ENCODE results near the gene FGF11. TPM values are rescaled to one million over a fixed set of nuclear protein-coding genes. Genes with fewer than 3 reads are reported as not detected.

Gene FGF11
- total and polyA plus RNA-seq, 2 of the 4 experiments (the other 2 are of a cell fraction), result 0.18 to 1.1 TPM

DNA sequence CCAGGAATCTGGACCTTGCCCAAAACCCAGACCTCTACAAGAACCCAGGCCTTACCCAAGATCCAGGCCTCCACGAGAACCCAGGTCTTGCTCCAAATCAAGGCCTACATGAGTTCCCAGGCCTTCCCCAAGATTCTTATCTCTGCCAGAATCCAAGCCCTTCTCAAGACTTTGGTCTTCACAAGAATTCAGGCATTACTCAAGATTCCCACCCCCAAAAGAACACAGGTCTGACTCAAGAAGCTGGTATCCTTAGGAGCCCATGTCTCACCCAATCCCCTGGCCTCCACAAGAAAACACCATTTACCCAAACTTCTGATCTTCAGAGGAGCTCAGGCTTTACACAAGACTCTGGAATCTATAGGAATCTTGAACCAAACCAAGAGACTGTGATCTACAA, 8.1 kb upstream of the FGF11 start:
- Histone ChIP-seq H2BK15ac (ENCODE audit: low read depth, low read length) (no peak overlapping the region), H3K79me1 (ENCODE audit: low read depth in 1 of 2, low read length in 2 of 2) (no peaks in the 10 kb centered on the region; a peak in 1 of 4 replicates), H2AK9ac (replicated peaks; ENCODE audit: low read depth, low read length, poor library complexity) (no peak overlapping the region), H4K5ac (ENCODE audit: low read depth, low read length) (no peak overlapping the region), H2AK5ac (ENCODE audit: low read depth, low read length) (no peak overlapping the region), H3K23ac (ENCODE audit: low read depth, low read length) (no peak overlapping the region), H4K8ac (ENCODE audit: low read depth in 2 of 2, low read length in 2 of 2) (no peak overlapping the region), H3K4me3 (ENCODE audit: insufficient read depth, low read depth, low read length) (no peak overlapping the region), H4K91ac (ENCODE audit: insufficient read depth, low read depth, low read length) (no peak overlapping the region), H3K4me1 (ENCODE audit: control insufficient read depth, insufficient read depth, low read length) (no peaks in the 10 kb centered on the region), H3K9me1 (ENCODE audit: insufficient read depth, low read length) (no peaks in the 10 kb centered on the region), H3K4ac (ENCODE audit: low read depth, low read length) (no peak overlapping the region), H3K9me3 (ENCODE audit: control insufficient read depth, insufficient read depth, low read length) (no peaks in the 10 kb centered on the region), H3K27ac (ENCODE audit: insufficient read depth, low read length) (no peak overlapping the region), H3K4me2 (ENCODE audit: low read depth, low read length) (no peak overlapping the region), H2BK120ac (ENCODE audit: low read depth, low read length) (no peak overlapping the region), H4K20me1 (ENCODE audit: insufficient read depth, low read length) (no peaks in the 10 kb centered on the region; the same call in 1 of the 2 replicates), H2BK20ac (ENCODE audit: low read depth, low read length) (no peak overlapping the region), H3K56ac (ENCODE audit: extremely low read depth, insufficient read depth, low read length) (no peak overlapping the region), H3K9ac (ENCODE audit: low read depth, low read length) (no peak overlapping the region), H3K36me3 (ENCODE audit: control insufficient read depth, insufficient read depth, low read length) (no peaks in the 10 kb centered on the region), H2BK5ac (ENCODE audit: low read depth, low read length, poor library complexity, severe bottlenecking) (no peak overlapping the region), H3K18ac (ENCODE audit: low read depth, low read length) (no peak overlapping the region), H3K14ac (replicated peaks; ENCODE audit: low read depth, low read length) (no peak overlapping the region), H3K27me3 (ENCODE audit: control insufficient read depth, insufficient read depth, low read length) (no peaks in the 10 kb centered on the region; the same call in 1 of the 2 replicates), H2AFZ (replicated peaks; ENCODE audit: low read length, poor library complexity) (no peak overlapping the region)
- in situ Hi-C loops (cut with MboI; ENCODE audit: low sequenced_read_pairs), result no loop called here
- DNase-seq (peak; percentile 22), ATAC-seq (ENCODE audit: low read depth) (no peak)
- dilution Hi-C loops (cut with HindIII; ENCODE audit: low sequenced_read_pairs, unreplicated experiment), result no loop called here
- BruUV-seq (replicated peaks), result no TSS peak
- ChIA-PET POLR2A (ENCODE audit: unreplicated experiment) (no interaction called here), CTCF (no interaction called here)
- no CpG with 5 or more reads among the region's 1 CpG for WGBS, 2 experiments (ENCODE audit: extremely low coverage in 2 of 2, insufficient read length in 1 of 2)
- TF ChIP-seq NFE2L2 (IDR thresholded peaks at IDR 0.05; ENCODE audit: low read depth, low read length) (no peak), CHD1 (IDR thresholded peaks at IDR 0.05; ENCODE audit: low read depth, low read length) (no peak), CEBPB (IDR thresholded peaks at IDR 0.05; ENCODE audit: low read depth, low read length) (no peak), MAZ (IDR thresholded peaks at IDR 0.05; ENCODE audit: borderline replicate concordance, low read depth, low read length) (no peak), MAFK (IDR thresholded peaks at IDR 0.05; ENCODE audit: low read depth, low read length) (no peak), RCOR1 (IDR thresholded peaks at IDR 0.05; ENCODE audit: insufficient replicate concordance, low read length) (no peak)
- TF ChIP-seq, protein P1, sequence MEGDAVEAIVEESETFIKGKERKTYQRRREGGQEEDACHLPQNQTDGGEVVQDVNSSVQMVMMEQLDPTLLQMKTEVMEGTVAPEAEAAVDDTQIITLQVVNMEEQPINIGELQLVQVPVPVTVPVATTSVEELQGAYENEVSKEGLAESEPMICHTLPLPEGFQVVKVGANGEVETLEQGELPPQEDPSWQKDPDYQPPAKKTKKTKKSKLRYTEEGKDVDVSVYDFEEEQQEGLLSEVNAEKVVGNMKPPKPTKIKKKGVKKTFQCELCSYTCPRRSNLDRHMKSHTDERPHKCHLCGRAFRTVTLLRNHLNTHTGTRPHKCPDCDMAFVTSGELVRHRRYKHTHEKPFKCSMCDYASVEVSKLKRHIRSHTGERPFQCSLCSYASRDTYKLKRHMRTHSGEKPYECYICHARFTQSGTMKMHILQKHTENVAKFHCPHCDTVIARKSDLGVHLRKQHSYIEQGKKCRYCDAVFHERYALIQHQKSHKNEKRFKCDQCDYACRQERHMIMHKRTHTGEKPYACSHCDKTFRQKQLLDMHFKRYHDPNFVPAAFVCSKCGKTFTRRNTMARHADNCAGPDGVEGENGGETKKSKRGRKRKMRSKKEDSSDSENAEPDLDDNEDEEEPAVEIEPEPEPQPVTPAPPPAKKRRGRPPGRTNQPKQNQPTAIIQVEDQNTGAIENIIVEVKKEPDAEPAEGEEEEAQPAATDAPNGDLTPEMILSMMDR (conservative IDR thresholded peaks at IDR 0.05; ENCODE audit: low read depth, low read length), result no peak
- TF ChIP-seq, protein P2, sequence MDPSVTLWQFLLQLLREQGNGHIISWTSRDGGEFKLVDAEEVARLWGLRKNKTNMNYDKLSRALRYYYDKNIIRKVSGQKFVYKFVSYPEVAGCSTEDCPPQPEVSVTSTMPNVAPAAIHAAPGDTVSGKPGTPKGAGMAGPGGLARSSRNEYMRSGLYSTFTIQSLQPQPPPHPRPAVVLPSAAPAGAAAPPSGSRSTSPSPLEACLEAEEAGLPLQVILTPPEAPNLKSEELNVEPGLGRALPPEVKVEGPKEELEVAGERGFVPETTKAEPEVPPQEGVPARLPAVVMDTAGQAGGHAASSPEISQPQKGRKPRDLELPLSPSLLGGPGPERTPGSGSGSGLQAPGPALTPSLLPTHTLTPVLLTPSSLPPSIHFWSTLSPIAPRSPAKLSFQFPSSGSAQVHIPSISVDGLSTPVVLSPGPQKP (IDR thresholded peaks at IDR 0.05; ENCODE audit: borderline replicate concordance, low read depth, low read length), result no peak
- intact Hi-C loops (cut with micrococcal nuclease), result no loop called here
